SK-N-MC (cell line): Measurements from ENCODE around the gene PPP1R18.
A peak's percentile ranks its signal among the peaks of the same experiment; 100 is the strongest.

Experiments used
- EZH2 ChIP-seq: fragments of 200-600 bp; sonication (generic); IDR thresholded peaks from one replicate; pipeline ENCODE4 v1.6.1; 2017; ENCODE audit warnings: antibody characterized with exemption
- FOXP2 ChIP-seq: optimal IDR thresholded peaks from 2 replicates; pipeline ENCODE3; 2011; ENCODE audit warnings: mild to moderate bottlenecking, moderate library complexity; ENCODE audit not compliant: insufficient read depth; ENCODE audit errors: extremely low read length, control extremely low read depth
- POLR2AphosphoS5 ChIP-seq: IDR thresholded peaks from 2 replicates; pipeline ENCODE4 v1.6.1; 2012; ENCODE audit warnings: mild to moderate bottlenecking, low read depth, low read length, borderline replicate concordance

DNA sequence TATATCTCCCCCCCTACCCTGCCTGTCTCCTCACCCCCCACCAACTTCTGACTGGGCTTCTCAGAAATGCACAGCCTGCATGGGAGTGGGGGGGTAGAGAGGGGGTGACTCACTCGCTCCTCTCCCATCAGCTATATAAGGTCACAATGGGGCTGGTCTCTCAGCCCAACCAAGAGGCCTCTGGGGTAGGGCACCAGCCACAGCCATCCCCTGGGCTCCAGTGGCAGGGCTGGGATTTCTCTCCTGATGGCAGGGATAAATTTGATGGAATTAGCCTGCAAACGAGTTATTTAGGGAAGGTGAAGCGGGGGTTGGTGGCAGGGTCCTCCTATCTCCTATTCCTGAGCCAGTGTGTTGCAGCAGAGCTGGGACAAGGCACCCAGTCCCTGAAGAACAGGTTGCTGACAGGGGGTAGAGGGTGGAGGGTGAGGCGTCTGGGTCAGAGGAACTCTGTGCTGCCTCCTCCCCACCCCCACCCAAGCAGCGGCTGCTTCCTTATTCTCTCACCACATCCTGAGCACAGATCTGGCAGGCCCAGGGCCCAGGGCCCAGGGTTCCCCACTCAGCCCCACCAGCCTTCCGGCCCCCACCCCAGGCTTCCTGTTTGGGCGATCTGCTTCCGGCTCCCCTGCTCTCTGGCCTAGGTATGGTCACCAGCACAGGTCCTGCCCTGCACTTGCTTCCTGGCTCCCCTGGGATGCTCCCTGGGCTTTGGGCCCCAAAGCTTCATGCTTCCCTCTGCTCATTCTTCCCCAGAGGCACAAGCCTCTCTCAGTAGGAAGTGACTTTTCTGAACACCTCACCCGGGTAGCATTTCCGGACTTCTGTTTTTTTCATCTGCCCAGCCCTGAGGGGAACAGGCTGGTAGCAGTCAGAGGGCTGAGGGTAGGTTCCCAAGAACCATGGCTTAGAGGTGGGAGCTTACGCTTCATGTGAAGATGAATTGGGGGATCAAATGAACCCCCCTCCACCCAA lies 4.0 kb downstream of the PPP1R18 start:
- no peak for TF ChIP-seq EZH2
- peak; percentile 61 for TF ChIP-seq POLR2AphosphoS5
- TF ChIP-seq FOXP2: no peak
